PC-3 (cell line): Measurements from ENCODE around the gene NIBAN1. TPM values are rescaled to one million over a fixed set of nuclear protein-coding genes. Genes with fewer than 3 reads are reported as not detected.

ENCODE experiments used
- ATAC-seq: fragments of 200-7000 bp; cut with Tn5 transposase; 2 replicates; pipeline ENCODE4 v1.9.1; 2020; ENCODE audit warnings: mild to moderate bottlenecking, moderate library complexity
- BruUV-seq: library from RNA; stranded (reverse); fragments of 400-500 nt; replicated peaks from 2 replicates; lab custom pipeline; 2021; lab: Mats Ljungman, UMichigan
- CTCF ChIA-PET: fragments of 300-600 bp; sonication (Branson Sonifier 250); formaldehyde crosslinking; loops from one replicate; lab custom pipeline; 2022; ENCODE audit warnings: antibody characterized with exemption; lab: Charles Lee
- POLR2A ChIA-PET: fragments of 300-600 bp; sonication (Branson Sonifier 250); formaldehyde crosslinking; loops from one replicate; lab custom pipeline; 2022; ENCODE audit warnings: antibody characterized with exemption; ENCODE audit not compliant: unreplicated experiment; lab: Charles Lee
- DNase-seq: peaks from one replicate; pipeline ENCODE4 v3.0.0-alpha.2; 2015
- H2AFZ ChIP-seq: fragments of 300-600 bp; sonication (generic); 2 replicates; pipeline ENCODE4 v1.6.0; 2016; ENCODE audit warnings: antibody characterized with exemption, low read length
- H3F3A ChIP-seq: fragments of 300-600 bp; sonication (generic); one replicate; pipeline ENCODE4 v1.6.0; 2017; ENCODE audit warnings: antibody characterized with exemption, low read length, control low read depth, mild to moderate bottlenecking; ENCODE audit not compliant: unreplicated experiment
- H3K27ac ChIP-seq: fragments of 300-600 bp; sonication (generic); 2 replicates; pipeline ENCODE4 v1.5.1; 2016; ENCODE audit warnings: mild to moderate bottlenecking, low read length
- H3K27me3 ChIP-seq: fragments of 300-600 bp; sonication (generic); 2 replicates; pipeline ENCODE4 v1.6.1; 2016; ENCODE audit warnings: low read length, mixed read lengths
- H3K36me3 ChIP-seq: fragments of 300-600 bp; sonication (generic); 2 replicates; pipeline ENCODE4 v1.6.1; 2016; ENCODE audit warnings: low read depth, mixed run types, low read length, mixed read lengths
- H3K4me1 ChIP-seq: fragments of 300-600 bp; sonication (generic); 2 replicates; pipeline ENCODE4 v1.5.1; 2016; ENCODE audit warnings: low read length; ENCODE audit not compliant: insufficient read depth
- H3K4me2 ChIP-seq: fragments of 300-600 bp; sonication (generic); 2 replicates; pipeline ENCODE4 v1.6.0; 2016; ENCODE audit warnings: low read length
- H3K4me3 ChIP-seq: fragments of 300-600 bp; sonication (generic); 2 replicates; pipeline ENCODE4 v1.5.1; 2016; ENCODE audit warnings: mild to moderate bottlenecking, low read length, mixed read lengths
- H3K79me2 ChIP-seq: fragments of 300-600 bp; sonication (generic); 2 replicates; pipeline ENCODE4 v1.6.1; 2017; ENCODE audit warnings: low read length, mixed read lengths
- H3K9ac ChIP-seq: fragments of 300-600 bp; sonication (generic); 2 replicates; pipeline ENCODE4 v1.6.0; 2016; ENCODE audit warnings: mild to moderate bottlenecking, low read length
- H3K9me2 ChIP-seq: fragments of 300-600 bp; sonication (generic); replicated peaks from 2 replicates; pipeline ENCODE4 v1.6.1; 2016; ENCODE audit warnings: mixed run types, low read length, mixed read lengths
- H3K9me3 ChIP-seq: fragments of 300-600 bp; sonication (generic); 2 replicates; pipeline ENCODE4 v1.6.1; 2016; ENCODE audit warnings: low read length, mixed read lengths
- H4K20me1 ChIP-seq: fragments of 300-600 bp; sonication (generic); 2 replicates; pipeline ENCODE4 v1.6.1; 2016; ENCODE audit warnings: low read length, mixed read lengths
- EZH2 ChIP-seq: fragments of 300-600 bp; sonication (generic); IDR thresholded peaks from one replicate; pipeline ENCODE4 v1.6.1; 2017; ENCODE audit warnings: antibody characterized with exemption, mild to moderate bottlenecking, low read length; ENCODE audit not compliant: unreplicated experiment
- EZH2phosphoT487 ChIP-seq: fragments of 300-600 bp; sonication (generic); IDR thresholded peaks from 2 replicates; pipeline ENCODE4 v1.6.1; 2018; ENCODE audit warnings: mild to moderate bottlenecking, antibody characterized with exemption, low read length, borderline replicate concordance
- intact Hi-C: fragments of 100-400 bp; cut with micrococcal nuclease; formaldehyde crosslinking; loops from 2 replicates; pipeline ENCODE4 v1.9.0; 2023
- total RNA-seq: library from RNA; depleted of rRNA; stranded (reverse); fragments of >200 nt; gene quantifications from 2 replicates; pipeline ENCODE4 v1.2.3, GENCODE V29; 2014
- TF ChIP-seq, protein P1 (sequence below): fragments of 300-600 bp; sonication (generic); conservative IDR thresholded peaks from 2 replicates; pipeline ENCODE4 v1.5.1; 2017; ENCODE audit warnings: antibody characterized with exemption, low read depth, mild to moderate bottlenecking, low read length

The NIBAN1 gene
- total RNA-seq, 1 experiment from 2014 or later, result 6.9 TPM

DNA sequence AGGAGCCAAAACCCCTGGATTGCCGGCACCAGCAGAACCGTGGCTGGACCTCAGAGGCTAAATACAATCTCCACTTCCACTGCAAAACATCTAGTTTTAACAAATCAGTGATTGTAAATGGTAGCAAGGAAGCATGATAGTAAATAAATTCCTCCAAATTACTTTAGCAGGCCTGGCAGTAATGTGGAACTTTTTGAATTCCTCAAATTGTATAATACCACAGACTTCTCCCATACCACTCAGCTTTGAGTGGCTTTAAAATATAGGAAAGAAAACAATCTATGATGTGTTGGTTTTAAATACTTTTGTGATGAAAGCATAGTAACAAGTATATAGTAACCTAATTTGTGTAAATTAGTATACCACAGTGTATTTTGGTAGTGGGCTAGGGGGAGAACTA lies 34.1 kb downstream of the NIBAN1 start:
- no peak overlapping the region for H3K27ac ChIP-seq
- no peaks in the 10 kb centered on the region for H3K27me3 ChIP-seq
- no peaks in the 10 kb centered on the region for H3K9me2 ChIP-seq
- no peaks in the 10 kb centered on the region for H3K36me3 ChIP-seq
- ChIA-PET CTCF (no interaction called here), POLR2A (no interaction called here)
- H3K4me1 ChIP-seq, result no peaks in the 10 kb centered on the region
- no peaks in the 10 kb centered on the region for H3K9me3 ChIP-seq
- BruUV-seq, result no TSS peak
- H3K9ac ChIP-seq, result no peak overlapping the region
- H3K4me3 ChIP-seq, result no peak overlapping the region
- H3F3A ChIP-seq, result no peaks in the 10 kb centered on the region
- H4K20me1 ChIP-seq, result no peaks in the 10 kb centered on the region
- H3K79me2 ChIP-seq, result no peaks in the 10 kb centered on the region
- TF ChIP-seq EZH2phosphoT487 (no peak), EZH2 (no peak)
- TF ChIP-seq, protein P1, sequence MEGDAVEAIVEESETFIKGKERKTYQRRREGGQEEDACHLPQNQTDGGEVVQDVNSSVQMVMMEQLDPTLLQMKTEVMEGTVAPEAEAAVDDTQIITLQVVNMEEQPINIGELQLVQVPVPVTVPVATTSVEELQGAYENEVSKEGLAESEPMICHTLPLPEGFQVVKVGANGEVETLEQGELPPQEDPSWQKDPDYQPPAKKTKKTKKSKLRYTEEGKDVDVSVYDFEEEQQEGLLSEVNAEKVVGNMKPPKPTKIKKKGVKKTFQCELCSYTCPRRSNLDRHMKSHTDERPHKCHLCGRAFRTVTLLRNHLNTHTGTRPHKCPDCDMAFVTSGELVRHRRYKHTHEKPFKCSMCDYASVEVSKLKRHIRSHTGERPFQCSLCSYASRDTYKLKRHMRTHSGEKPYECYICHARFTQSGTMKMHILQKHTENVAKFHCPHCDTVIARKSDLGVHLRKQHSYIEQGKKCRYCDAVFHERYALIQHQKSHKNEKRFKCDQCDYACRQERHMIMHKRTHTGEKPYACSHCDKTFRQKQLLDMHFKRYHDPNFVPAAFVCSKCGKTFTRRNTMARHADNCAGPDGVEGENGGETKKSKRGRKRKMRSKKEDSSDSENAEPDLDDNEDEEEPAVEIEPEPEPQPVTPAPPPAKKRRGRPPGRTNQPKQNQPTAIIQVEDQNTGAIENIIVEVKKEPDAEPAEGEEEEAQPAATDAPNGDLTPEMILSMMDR, result no peak
- no peak overlapping the region for H3K4me2 ChIP-seq
- ATAC-seq (no peak), DNase-seq (no peak)
- no peak overlapping the region for H2AFZ ChIP-seq
- intact Hi-C loops, result no loop called here

DNA sequence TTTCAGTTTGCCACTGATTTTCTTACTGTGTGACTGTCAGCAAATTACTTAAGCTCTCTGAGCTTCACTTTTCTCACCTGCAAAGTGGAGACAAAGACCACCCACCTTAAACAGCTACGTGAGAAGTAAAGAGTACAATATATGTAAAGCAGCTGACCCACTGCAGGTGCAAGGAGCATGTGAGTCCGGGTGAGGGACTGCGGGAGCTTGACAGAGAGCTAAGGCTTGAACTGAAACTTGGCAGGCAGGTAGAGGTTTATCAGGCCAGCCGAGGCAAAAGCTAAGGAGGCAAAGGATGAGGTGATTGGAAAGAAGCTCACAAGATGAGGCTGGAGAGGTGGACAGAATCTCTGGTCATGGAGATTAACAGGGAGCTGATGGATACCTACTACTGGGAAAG lies 36.6 kb downstream of the NIBAN1 start:
- DNase-seq, result no peak
- POLR2A ChIA-PET, result no interaction called here
- no peak for TF ChIP-seq EZH2
- TF ChIP-seq, protein P1, result no peak
- no peak for TF ChIP-seq EZH2phosphoT487
- intact Hi-C loops, result no loop called here
- Histone ChIP-seq H3K9ac (no peak overlapping the region), H3K4me3 (no peak overlapping the region), H3K27ac (no peak overlapping the region), H3K9me2 (no peaks in the 10 kb centered on the region), H3K4me2 (no peak overlapping the region), H3K36me3 (no peaks in the 10 kb centered on the region), H3K4me1 (no peaks in the 10 kb centered on the region), H3F3A (no peaks in the 10 kb centered on the region), H2AFZ (no peak overlapping the region), H4K20me1 (no peaks in the 10 kb centered on the region), H3K9me3 (no peaks in the 10 kb centered on the region), H3K27me3 (no peaks in the 10 kb centered on the region), H3K79me2 (no peaks in the 10 kb centered on the region)
- no peak for ATAC-seq
- CTCF ChIA-PET, result no interaction called here
- no TSS peak for BruUV-seq

DNA sequence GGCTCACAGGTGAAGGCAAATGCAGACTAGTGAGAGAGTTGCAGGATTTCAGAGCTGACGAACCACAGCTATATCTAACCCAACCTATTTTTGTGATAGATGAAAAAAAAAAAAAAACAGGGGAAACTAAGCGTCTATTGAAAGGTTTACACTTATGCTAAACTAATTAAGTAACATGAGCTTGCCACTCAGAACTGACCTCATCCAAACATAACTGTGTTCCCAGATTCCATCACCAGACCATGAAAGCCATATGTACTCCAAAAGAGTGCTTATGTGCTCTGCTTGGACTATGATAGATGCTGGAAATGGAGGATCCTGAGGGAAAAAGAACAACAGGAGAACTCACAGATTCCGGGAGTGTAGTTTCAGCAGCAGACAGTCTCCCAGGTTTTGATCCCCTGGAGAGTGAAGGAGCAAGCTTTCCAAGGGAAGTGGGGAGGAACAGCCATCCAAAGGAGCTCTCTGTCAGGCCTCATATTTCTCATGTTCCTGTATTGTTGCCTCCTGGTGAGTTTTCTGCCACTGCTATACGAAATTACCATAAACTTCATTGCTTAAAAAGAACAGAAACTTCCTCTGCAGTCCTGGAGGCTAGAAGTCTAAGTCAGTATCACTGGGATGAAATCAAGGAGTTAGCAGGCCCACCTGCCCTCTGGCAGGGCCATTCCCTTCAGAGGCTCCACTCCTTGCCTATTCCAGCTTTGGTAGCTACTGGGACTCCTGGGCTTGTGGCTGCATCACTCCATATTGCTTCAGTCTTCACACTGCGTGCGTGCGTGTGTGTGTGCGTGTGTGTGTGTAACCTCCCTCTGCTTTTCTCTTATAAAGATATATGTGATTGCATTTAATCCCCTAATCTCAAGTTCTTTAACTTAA lies 38.1 kb downstream of the NIBAN1 start:
- H3K4me3 ChIP-seq, result no peak overlapping the region
- H3K9me2 ChIP-seq, result no peaks in the 10 kb centered on the region
- TF ChIP-seq EZH2phosphoT487 (no peak), EZH2 (no peak)
- TF ChIP-seq, protein P1, result no peak
- no peaks in the 10 kb centered on the region for H3K27me3 ChIP-seq
- ChIA-PET CTCF (no interaction called here), POLR2A (no interaction called here)
- no peak overlapping the region for H3K9ac ChIP-seq
- H3K4me2 ChIP-seq, result no peak overlapping the region
- no peak overlapping the region for H3K27ac ChIP-seq
- ATAC-seq (no peak), DNase-seq (no peak)
- H3K9me3 ChIP-seq, result no peaks in the 10 kb centered on the region
- no peaks in the 10 kb centered on the region for H4K20me1 ChIP-seq
- no peak overlapping the region for H2AFZ ChIP-seq
- no peaks in the 10 kb centered on the region for H3K4me1 ChIP-seq
- H3K79me2 ChIP-seq, result no peaks in the 10 kb centered on the region
- no TSS peak for BruUV-seq
- H3F3A ChIP-seq, result no peaks in the 10 kb centered on the region
- intact Hi-C loops, result no loop called here
- H3K36me3 ChIP-seq, result no peaks in the 10 kb centered on the region
